ENCODE measurements around the gene DCLK1. TPM values are rescaled to one million over a fixed set of nuclear protein-coding genes. Genes with fewer than 3 reads are reported as not detected.

DCLK1 gene
- total RNA-seq: 100 to 1,000 TPM in 1 of 2 donors, 10 to 100 TPM in 1; 64.4 to 112 TPM
- long read RNA-seq, donor 1, full-length matches to known transcripts: 10 of 43 reads
- long read RNA-seq, donor 1, partial matches to known transcripts: 3 of 43 reads
- long read RNA-seq, donor 1, other reads (novel, unspliced or antisense): 30 of 43 reads
- long read RNA-seq, donor 2, full-length matches to known transcripts: 2 of 23 reads
- long read RNA-seq, donor 2, partial matches to known transcripts: 7 of 23 reads
- long read RNA-seq, donor 2, other reads (novel, unspliced or antisense): 14 of 23 reads

- intact Hi-C loops (cut with DNase I): loop anchor here in 1 of 2 donors (10.0 kb wide), 1 partner anchor 137 kb away; no protein-coding TSS in a partner anchor
- DNase-seq (ENCODE audit: low spot score): peak; percentile 93
Observed at GRCh38 chr13:36131222-36131930, at the start of gene DCLK1. Gene DCLK1 (minus strand): TSS chr13:36131382.

- intact Hi-C loops (cut with DNase I): loop anchor here in 1 of 2 donors (2.0 kb wide), 1 partner anchor 55 kb away; no protein-coding TSS in a partner anchor
- no peak for DNase-seq (ENCODE audit: low spot score)
Observed at GRCh38 chr13:36175621-36176020, 44.4 kb upstream of the DCLK1 start.

DNA sequence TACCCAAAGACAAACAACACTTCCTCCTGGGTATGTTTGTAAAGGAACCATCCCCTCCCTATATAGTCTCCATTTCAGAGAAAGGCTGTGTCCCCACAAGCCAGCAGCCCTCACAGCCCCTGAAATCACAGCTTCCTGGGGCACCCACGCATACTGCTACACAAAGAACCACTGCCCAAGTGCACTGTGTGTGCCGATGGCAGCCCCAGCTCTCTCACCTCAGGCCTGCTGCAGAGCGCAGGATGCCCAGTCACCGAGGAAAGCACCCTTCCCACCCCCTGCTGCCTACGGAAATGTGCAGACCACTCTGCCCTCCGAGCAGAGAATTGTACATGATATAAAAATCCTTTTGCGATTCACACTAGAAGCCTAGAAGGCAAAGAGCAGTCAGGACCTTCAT is 43.7 kb upstream of the DCLK1 start:
- intact Hi-C loops (cut with DNase I): loop anchor here in 1 of 2 donors (2.0 kb wide), 1 partner anchor 56 kb away; no protein-coding TSS in a partner anchor
- DNase-seq (ENCODE audit: low spot score): no peak

DNA sequence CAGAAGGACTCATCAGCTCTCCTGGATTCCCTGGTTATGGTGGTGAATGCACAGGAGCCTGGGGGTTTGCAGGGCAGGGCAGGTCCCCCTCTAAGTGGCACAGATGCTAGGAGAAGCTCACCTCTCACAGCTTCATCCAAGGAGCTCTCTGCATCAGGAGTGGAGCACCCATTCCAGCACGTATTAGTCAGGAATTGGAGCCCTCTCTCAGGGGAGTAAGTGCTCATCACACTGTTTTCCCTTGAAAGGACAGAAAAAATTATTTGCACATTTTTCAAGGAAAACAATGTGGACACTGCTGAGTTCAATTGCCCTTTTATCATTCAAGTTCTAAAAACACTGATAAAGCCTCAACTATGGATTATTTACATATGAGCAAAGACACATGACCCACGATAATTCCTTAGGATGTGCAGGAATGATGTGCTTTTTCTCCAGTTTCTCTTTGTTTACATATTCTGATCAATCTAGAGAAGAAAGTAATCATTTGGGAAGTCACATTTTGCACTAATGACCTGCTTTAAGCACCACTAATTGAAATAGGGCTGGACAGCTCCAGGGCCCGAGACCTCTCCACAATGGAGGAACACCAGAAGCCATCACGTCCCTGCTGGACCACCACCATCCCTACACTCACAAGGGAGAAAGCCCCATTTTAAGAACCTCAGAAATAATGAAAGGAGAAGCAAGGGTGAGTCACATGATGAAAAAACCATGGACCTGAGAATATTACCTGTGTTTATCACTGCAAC is 42.6 kb upstream of the DCLK1 start:
- intact Hi-C loops (cut with DNase I): loop anchor here in 1 of 2 donors (2.0 kb wide), 1 partner anchor 57 kb away; no protein-coding TSS in a partner anchor
- no peak for DNase-seq (ENCODE audit: low spot score)

DNA sequence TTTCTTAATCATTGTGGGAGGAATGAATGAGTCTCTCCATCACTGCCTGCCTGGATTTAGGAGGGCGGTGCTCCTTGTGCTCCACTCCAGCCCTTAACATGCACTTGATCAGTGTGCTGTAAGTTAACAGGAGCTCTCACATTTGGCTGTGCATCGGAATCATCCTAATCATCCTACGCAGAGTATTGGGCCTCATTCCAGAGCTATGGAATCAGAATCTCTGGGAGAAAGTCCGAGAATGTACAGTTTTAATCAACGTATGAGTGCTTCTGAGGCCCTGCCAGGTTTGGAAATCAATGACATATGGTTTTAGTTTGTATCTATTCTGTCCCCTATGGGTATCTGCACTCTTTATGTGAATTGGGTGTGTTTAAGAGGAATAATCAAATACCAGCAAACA is 34.9 kb upstream of the DCLK1 start:
- DNase-seq (ENCODE audit: low spot score): no peak
- intact Hi-C loops (cut with DNase I): no loop called here

GRCh38 chr13:36163809-36164308 is 32.7 kb upstream of the DCLK1 start:
- peak; percentile 84 for DNase-seq (ENCODE audit: low spot score)
- intact Hi-C loops (cut with DNase I): no loop called here

DNA sequence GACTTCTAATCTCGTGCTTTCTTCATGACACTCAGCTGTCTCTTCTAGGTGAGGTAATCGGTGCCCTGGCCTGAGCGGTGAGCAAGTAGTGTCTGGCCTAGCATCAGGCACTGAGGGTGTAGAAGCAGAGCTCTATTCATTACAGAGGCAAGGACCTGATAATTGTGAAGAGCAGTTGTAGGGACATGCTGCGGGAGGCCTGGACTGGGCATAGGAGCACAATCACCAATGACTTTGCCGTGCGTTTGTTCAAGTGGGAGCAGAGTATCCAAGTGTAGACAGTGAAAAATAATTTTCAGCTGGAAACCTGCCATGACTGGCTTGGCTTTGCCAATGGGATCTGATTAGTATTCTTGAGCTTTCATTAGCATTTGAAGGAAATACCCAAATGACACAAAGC is 32.1 kb upstream of the DCLK1 start:
- DNase-seq (ENCODE audit: low spot score): no peak
- intact Hi-C loops (cut with DNase I): no loop called here

DNA sequence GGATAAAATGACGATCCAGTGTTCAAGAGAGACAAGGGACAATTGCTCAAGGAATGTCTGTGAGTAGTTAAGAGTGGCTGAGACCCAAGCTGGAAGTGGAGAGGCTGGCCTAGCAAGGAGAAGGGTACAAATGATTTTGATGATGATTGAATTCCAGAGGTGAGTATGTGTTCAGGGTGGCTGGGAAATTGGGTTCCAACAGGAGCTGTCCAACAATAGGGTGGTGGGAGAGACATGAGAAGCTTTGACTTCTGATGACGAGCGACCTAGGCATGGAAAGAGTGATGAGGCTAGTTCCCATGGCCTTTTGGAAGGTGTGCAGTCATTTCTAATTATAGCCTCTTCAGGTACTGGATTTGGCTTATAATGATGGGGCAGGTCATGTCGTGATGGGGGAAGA is 29.1 kb upstream of the DCLK1 start:
- DNase-seq (ENCODE audit: low spot score): no peak
- intact Hi-C loops (cut with DNase I): no loop called here

DNA sequence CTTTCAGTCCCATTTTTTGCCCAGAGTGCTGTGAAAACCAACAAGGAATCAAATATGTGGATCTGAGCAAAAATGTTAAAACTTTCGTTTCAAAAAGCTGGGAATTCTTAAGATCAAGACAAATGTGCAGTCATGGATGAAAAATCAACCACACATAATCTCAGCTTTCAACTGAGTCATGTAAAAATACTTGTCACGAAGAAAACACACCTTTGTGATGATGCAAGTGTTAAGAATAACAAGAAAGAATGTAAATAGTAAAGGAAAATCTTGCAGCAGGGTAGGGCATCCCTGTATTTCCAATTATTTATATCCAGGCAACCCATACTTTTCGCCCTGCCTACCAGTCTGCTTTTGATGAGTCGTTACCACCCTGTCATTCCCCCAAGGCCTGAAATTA is 27.4 kb upstream of the DCLK1 start:
- DNase-seq (ENCODE audit: low spot score): no peak

DNA sequence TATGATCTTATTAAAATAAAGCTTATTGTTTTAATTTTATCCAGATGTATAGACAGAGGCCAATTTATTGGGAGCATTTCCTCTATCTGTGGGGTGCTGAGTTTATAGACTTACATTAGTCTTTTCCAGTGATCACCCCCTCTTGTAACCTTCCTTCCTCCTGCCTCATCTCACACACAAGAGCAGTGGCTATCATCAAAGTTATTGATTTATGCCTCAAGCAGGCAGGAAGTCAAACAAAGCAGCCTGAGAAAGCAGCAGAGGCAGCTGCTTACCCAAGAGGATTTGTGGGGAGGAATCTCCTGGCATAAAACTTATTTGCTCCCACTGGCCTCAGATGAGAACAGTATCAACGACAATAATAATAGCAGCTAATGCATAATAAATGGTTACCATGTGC is 26.3 kb upstream of the DCLK1 start:
- no peak for DNase-seq (ENCODE audit: low spot score)
- intact Hi-C loops (cut with DNase I): no loop called here

More for the DNA sequence above, 27.4 kb upstream of the DCLK1 start:
- intact Hi-C loops (cut with DNase I): no loop called here

- intact Hi-C loops (cut with DNase I): no loop called here
Observed at GRCh38 chr13:36154567-36155291, 23.5 kb upstream of the DCLK1 start.

DNA sequence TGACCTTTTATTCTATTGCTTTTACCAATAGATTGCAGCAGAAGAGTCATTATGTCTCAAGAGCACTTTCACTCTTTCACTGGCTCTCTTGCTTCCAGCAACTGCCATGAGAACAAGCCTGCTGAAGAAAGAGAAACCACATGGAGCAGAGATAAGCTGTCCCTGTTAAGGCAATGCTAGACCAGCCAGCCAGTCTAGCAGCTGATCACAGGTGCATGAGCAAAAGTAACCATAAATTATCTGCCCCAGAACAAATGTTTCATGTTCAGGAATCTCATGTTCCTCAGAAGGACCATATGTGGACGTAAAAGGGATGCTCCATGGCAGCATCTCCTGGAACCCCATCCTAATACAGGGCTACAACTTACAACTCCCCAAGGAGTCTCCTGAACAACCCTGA is 20.4 kb upstream of the DCLK1 start:
- no peak for DNase-seq (ENCODE audit: low spot score)

More at GRCh38 chr13:36154567-36155291, 23.5 kb upstream of the DCLK1 start:
- peak; percentile 78 for DNase-seq (ENCODE audit: low spot score)

DNA sequence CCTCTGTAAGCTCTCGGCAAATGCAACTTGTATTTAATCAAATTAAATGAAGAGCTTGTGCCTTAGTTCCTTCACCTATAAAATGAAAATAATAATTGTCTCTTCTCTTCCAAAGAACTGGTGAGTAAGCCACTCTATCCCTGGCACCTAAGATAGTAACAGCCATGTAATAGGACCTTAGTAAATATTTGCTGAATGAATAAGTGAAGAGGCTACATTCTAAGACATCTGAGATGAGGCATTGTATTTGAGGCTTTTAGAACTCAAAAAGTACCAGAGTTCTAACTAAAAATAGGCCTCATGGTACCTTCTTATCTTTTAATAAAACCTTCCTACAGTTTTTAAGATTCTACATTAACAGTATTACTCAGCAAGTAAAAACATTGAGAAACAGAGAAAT is 17.3 kb upstream of the DCLK1 start:
- intact Hi-C loops (cut with DNase I): no loop called here
- DNase-seq (ENCODE audit: low spot score): no peak

More for the DNA sequence above, 20.4 kb upstream of the DCLK1 start:
- intact Hi-C loops (cut with DNase I): no loop called here

DNA sequence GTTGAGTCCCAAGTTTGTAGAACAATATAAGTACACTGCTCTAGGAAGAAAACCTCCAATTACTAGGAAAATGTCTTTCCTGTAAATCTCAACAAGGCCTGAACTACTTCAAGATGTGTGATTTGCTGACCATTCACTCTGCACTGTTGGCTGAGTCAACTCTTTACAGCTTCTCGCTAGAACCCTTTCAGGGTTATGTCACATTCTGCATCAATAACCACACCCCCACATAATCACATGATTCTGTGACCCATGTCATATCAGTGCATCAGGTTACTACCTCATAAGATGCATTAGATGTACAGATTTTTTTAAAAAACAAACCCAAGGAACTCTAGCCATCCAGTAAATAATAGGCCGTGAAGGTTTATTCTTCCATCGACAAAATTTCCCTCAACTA is 16.1 kb upstream of the DCLK1 start:
- no peak for DNase-seq (ENCODE audit: low spot score)
- intact Hi-C loops (cut with DNase I): no loop called here

DNA sequence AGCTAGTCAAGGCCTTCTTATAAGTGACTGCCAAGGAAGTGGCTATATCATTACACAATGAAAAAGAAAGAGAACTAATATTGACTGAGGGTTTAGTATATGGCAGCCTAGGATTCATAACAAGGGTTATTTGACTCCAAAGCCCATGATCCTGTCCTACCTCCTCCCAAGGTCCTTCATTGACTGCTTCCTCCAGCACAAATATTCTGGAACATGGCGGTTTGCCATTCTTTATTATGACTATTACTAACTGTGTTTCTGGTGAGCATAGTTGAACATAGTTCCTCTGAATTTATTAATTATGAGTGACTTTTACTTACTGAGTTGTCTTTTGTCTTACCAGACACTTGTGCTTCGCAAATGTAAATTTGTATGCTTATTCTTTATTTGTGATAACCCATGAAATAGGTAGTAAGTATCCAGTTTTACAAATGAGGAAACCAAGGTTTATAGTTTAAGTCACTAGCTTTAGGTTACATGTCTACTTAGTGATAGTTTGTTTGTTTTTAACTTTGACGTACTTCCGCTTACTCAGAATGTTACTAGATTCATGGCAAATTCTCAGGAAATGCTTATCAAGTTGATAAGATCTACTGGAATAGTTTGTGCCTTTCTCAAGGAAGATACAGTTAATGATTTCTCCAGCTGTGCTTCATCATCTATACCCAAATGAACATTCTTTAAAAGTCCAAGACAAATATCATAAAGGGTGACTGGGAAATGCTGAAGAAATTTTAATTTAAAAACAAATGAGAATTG is 15.5 kb upstream of the DCLK1 start:
- intact Hi-C loops (cut with DNase I): no loop called here
- no peak for DNase-seq (ENCODE audit: low spot score)

GRCh38 chr13:36143738-36144137 is 12.6 kb upstream of the DCLK1 start:
- no peak for DNase-seq (ENCODE audit: low spot score)
- intact Hi-C loops (cut with DNase I): no loop called here

DNA sequence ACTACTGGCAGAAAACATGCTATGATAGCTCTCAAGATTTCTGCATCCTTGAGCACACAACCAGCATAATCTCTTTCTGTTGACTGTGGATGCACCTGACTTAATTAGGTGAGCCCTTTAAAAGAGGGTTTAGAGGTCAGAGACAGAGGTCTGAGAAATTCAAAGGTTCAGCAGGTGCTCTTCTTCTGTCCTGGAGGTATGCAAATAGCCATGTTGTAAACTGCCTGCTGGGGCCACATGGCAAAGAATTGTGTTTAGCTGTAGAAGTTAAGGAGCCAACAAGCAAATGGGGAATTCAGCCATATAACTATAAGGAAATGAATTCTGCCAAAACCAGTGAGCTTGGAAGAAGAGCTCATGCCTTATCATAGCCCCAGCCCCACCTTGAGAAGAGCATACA is 11.6 kb upstream of the DCLK1 start:
- intact Hi-C loops (cut with DNase I): no loop called here
- DNase-seq (ENCODE audit: low spot score): no peak

GRCh38 chr13:36135876-36136275 is 4.7 kb upstream of the DCLK1 start:
- no peak for DNase-seq (ENCODE audit: low spot score)
- intact Hi-C loops (cut with DNase I): loop anchor here in 1 of 2 donors (10.0 kb wide), 1 partner anchor 141 kb away; no protein-coding TSS in a partner anchor

Data from posterior vena cava (tissue), 2 donors.